Suprapubic skin (tissue), 4 donors: ENCODE measurements around the gene PCDH15. TPM values are rescaled to one million over a fixed set of nuclear protein-coding genes. Genes with fewer than 3 reads are reported as not detected.

Experiments used
- DNase-seq, 2 donors: peaks; one replicate each; pipeline ENCODE4 v3.0.0-alpha.2; 2019; ENCODE audit warnings: low spot score in 2 of 2
- H3K27ac ChIP-seq: fragments of 200-600 bp; sonication (generic); one replicate; pipeline ENCODE4 v1.5.1; 2019
- H3K27me3 ChIP-seq: fragments of 200-600 bp; sonication (generic); one replicate; pipeline ENCODE4 v1.5.1; 2019
- H3K36me3 ChIP-seq: fragments of 200-600 bp; sonication (generic); one replicate; pipeline ENCODE4 v1.5.1; 2019
- H3K4me1 ChIP-seq: fragments of 200-600 bp; sonication (generic); one replicate; pipeline ENCODE4 v1.5.1; 2019
- H3K4me3 ChIP-seq: fragments of 200-600 bp; sonication (generic); one replicate; pipeline ENCODE4 v1.5.1; 2019; ENCODE audit warnings: mild to moderate bottlenecking
- H3K9me3 ChIP-seq: fragments of 200-600 bp; sonication (generic); one replicate; pipeline ENCODE4 v1.5.1; 2019
- CTCF ChIP-seq, 2 donors: fragments of 200-600 bp in 1 of 2; fragments of 450-650 bp in 1 of 2; sonication (generic) in 1 of 2; IDR thresholded peaks; one replicate each; pipeline ENCODE4 v1.5.1; 2016 to 2019; ENCODE audit warnings: antibody characterized with exemption in 2 of 2, mild to moderate bottlenecking in 1 of 2, moderate library complexity in 1 of 2
- EP300 ChIP-seq: sonication (generic); formaldehyde crosslinking; IDR thresholded peaks from one replicate; pipeline ENCODE4 v1.6.1; 2017; ENCODE audit warnings: antibody characterized with exemption
- POLR2A ChIP-seq, 2 donors: fragments of 450-650 bp; IDR thresholded peaks; one replicate each; pipeline ENCODE4 v1.6.1; 2017; ENCODE audit warnings: antibody characterized with exemption in 2 of 2, mild to moderate bottlenecking in 2 of 2, moderate library complexity in 2 of 2
- POLR2AphosphoS5 ChIP-seq, 3 donors: sonication (generic); formaldehyde crosslinking; IDR thresholded peaks; one replicate each; pipeline ENCODE4 v1.6.1; 2017; ENCODE audit warnings: antibody characterized with exemption in 3 of 3
- WGBS: methylation state at CpG from one replicate; pipeline ENCODE4 v1.1.5; 2018; 5-methylcytosine and 5-hydroxymethylcytosine counted together
- total RNA-seq, 4 donors: library from RNA; depleted of rRNA; stranded (reverse); fragments of >200 nt; gene quantifications; one replicate each; pipeline ENCODE4 v1.1.0, GENCODE V29; 2016

Gene PCDH15
- total RNA-seq, 4 donors from 2014 or later: 0.11 TPM; not detected in 3

GRCh38 chr10:54826994-54827560, 26.0 kb upstream of the PCDH15 start:
- WGBS: 70% methylated on average over 1 of the region's 1 CpG

GRCh38 chr10:54815583-54815982, 14.6 kb upstream of the PCDH15 start:
- no peak for DNase-seq
- H3K4me1 ChIP-seq: no peaks in the 10 kb centered on the region
- 88% methylated on average over 2 of the region's 2 CpGs for WGBS
- H3K27ac ChIP-seq: no peak overlapping the region
- TF ChIP-seq POLR2AphosphoS5 (IDR thresholded peaks at IDR 0.05) (no peak), POLR2A (IDR thresholded peaks at IDR 0.05) (no peak), CTCF (IDR thresholded peaks at IDR 0.05) (no peak), EP300 (no peak)
- no peaks in the 10 kb centered on the region for H3K9me3 ChIP-seq
- no peaks in the 10 kb centered on the region for H3K36me3 ChIP-seq
- H3K27me3 ChIP-seq: no peaks in the 10 kb centered on the region
- H3K4me3 ChIP-seq: no peak overlapping the region

More at GRCh38 chr10:54826994-54827560, 26.0 kb upstream of the PCDH15 start:
- no peak for DNase-seq
- no peaks in the 10 kb centered on the region for H3K36me3 ChIP-seq
- no peak for TF ChIP-seq CTCF (IDR thresholded peaks at IDR 0.05)
- TF ChIP-seq POLR2AphosphoS5 (IDR thresholded peaks at IDR 0.05): no peak
- no peak for TF ChIP-seq EP300
- no peak for TF ChIP-seq POLR2A (IDR thresholded peaks at IDR 0.05)
- H3K27me3 ChIP-seq: no peaks in the 10 kb centered on the region
- H3K27ac ChIP-seq: no peak overlapping the region
- no peaks in the 10 kb centered on the region for H3K9me3 ChIP-seq
- H3K4me1 ChIP-seq: no peaks in the 10 kb centered on the region
- H3K4me3 ChIP-seq: no peak overlapping the region

- no peak for DNase-seq
- 67% methylated on average over 1 of the region's 1 CpG for WGBS
Observed at GRCh38 chr10:54808186-54808935, 7.3 kb upstream of the PCDH15 start.

GRCh38 chr10:54799506-54799905, 1.5 kb downstream of the PCDH15 start:
- H3K36me3 ChIP-seq: no peaks in the 10 kb centered on the region
- H3K4me1 ChIP-seq: no peaks in the 10 kb centered on the region
- no peak overlapping the region for H3K27ac ChIP-seq
- no peak for DNase-seq
- TF ChIP-seq EP300 (no peak), CTCF (IDR thresholded peaks at IDR 0.05) (no peak)
- no peak overlapping the region for H3K4me3 ChIP-seq
- no peaks in the 10 kb centered on the region for H3K27me3 ChIP-seq
- WGBS: 92% methylated on average over 1 of the region's 1 CpG
- H3K9me3 ChIP-seq: no peaks in the 10 kb centered on the region

More at GRCh38 chr10:54808186-54808935, 7.3 kb upstream of the PCDH15 start:
- Histone ChIP-seq H3K27ac (no peak overlapping the region), H3K27me3 (no peaks in the 10 kb centered on the region), H3K4me1 (no peaks in the 10 kb centered on the region), H3K4me3 (no peak overlapping the region), H3K36me3 (no peaks in the 10 kb centered on the region), H3K9me3 (no peaks in the 10 kb centered on the region)
- TF ChIP-seq CTCF (IDR thresholded peaks at IDR 0.05) (no peak), EP300 (no peak), POLR2A (IDR thresholded peaks at IDR 0.05) (no peak), POLR2AphosphoS5 (IDR thresholded peaks at IDR 0.05) (no peak)

GRCh38 chr10:54797636-54798321, 3.3 kb downstream of the PCDH15 start:
- no peak for TF ChIP-seq CTCF (IDR thresholded peaks at IDR 0.05)
- TF ChIP-seq EP300: no peak
- no peak for TF ChIP-seq POLR2A (IDR thresholded peaks at IDR 0.05)
- H3K4me3 ChIP-seq: no peak overlapping the region
- H3K36me3 ChIP-seq: no peaks in the 10 kb centered on the region
- DNase-seq: no peak
- 51% methylated on average over 9 of the region's 9 CpGs for WGBS
- H3K9me3 ChIP-seq: no peaks in the 10 kb centered on the region
- no peaks in the 10 kb centered on the region for H3K4me1 ChIP-seq
- H3K27me3 ChIP-seq: no peaks in the 10 kb centered on the region
- no peak overlapping the region for H3K27ac ChIP-seq
